HFF-Myc (cell line): ENCODE results near the gene FCRL6.

ENCODE experiments used
- DNase-seq: peaks from one replicate; pipeline ENCODE4 v3.0.0-alpha.2; 2011; ENCODE audit warnings: low read depth; ENCODE audit errors: extremely low read depth
- H3K4me3 ChIP-seq: replicated peaks from 2 replicates; pipeline ENCODE4 v1.5.1; 2011; ENCODE audit warnings: low read depth, mild to moderate bottlenecking, control low read depth, low read length
- CTCF ChIP-seq: IDR thresholded peaks from 2 replicates; pipeline ENCODE4 v1.5.1; 2012; ENCODE audit warnings: mild to moderate bottlenecking, low read depth, low read length, control low read depth; ENCODE audit errors: missing control alignments

The FCRL6 gene

GRCh38 chr1:159839116-159839849 is 37.1 kb downstream of the FCRL6 start:
- TF ChIP-seq CTCF: no peak
- H3K4me3 ChIP-seq: no peak overlapping the region
- no peak for DNase-seq

- no peak overlapping the region for H3K4me3 ChIP-seq
- DNase-seq: no peak
- no peak for TF ChIP-seq CTCF
Measured at GRCh38 chr1:159841749-159842148, 39.6 kb downstream of the FCRL6 start.

GRCh38 chr1:159843459-159843858 is 41.3 kb downstream of the FCRL6 start:
- DNase-seq: no peak
- TF ChIP-seq CTCF: no peak

GRCh38 chr1:159845751-159846629 is 43.8 kb downstream of the FCRL6 start:
- TF ChIP-seq CTCF: no peak
- DNase-seq: no peak
- H3K4me3 ChIP-seq: no peak overlapping the region

More at GRCh38 chr1:159843459-159843858, 41.3 kb downstream of the FCRL6 start:
- no peak overlapping the region for H3K4me3 ChIP-seq

GRCh38 chr1:159847231-159847630 is 45.1 kb downstream of the FCRL6 start:
- no peak overlapping the region for H3K4me3 ChIP-seq
- TF ChIP-seq CTCF: no peak
- no peak for DNase-seq

GRCh38 chr1:159848326-159848725 is 46.2 kb downstream of the FCRL6 start:
- no peak for TF ChIP-seq CTCF
- no peak for DNase-seq

More at GRCh38 chr1:159848326-159848725, 46.2 kb downstream of the FCRL6 start:
- no peak overlapping the region for H3K4me3 ChIP-seq
